ENCODE results near the gene PPFIA1.

PPFIA1 gene

GRCh38 chr11:70410276-70411205 lies 140.1 kb downstream of the PPFIA1 start:
- TF ChIP-seq, protein P1, sequence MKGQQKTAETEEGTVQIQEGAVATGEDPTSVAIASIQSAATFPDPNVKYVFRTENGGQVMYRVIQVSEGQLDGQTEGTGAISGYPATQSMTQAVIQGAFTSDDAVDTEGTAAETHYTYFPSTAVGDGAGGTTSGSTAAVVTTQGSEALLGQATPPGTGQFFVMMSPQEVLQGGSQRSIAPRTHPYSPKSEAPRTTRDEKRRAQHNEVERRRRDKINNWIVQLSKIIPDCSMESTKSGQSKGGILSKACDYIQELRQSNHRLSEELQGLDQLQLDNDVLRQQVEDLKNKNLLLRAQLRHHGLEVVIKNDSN (IDR thresholded peaks at IDR 0.05) = no peak
- no peak for TF ChIP-seq FOXM1 (IDR thresholded peaks at IDR 0.05; ENCODE audit: borderline replicate concordance, low read depth)
- no peak for TF ChIP-seq CREB1 (IDR thresholded peaks at IDR 0.05; ENCODE audit: low read depth)
- TF ChIP-seq, protein P2, sequence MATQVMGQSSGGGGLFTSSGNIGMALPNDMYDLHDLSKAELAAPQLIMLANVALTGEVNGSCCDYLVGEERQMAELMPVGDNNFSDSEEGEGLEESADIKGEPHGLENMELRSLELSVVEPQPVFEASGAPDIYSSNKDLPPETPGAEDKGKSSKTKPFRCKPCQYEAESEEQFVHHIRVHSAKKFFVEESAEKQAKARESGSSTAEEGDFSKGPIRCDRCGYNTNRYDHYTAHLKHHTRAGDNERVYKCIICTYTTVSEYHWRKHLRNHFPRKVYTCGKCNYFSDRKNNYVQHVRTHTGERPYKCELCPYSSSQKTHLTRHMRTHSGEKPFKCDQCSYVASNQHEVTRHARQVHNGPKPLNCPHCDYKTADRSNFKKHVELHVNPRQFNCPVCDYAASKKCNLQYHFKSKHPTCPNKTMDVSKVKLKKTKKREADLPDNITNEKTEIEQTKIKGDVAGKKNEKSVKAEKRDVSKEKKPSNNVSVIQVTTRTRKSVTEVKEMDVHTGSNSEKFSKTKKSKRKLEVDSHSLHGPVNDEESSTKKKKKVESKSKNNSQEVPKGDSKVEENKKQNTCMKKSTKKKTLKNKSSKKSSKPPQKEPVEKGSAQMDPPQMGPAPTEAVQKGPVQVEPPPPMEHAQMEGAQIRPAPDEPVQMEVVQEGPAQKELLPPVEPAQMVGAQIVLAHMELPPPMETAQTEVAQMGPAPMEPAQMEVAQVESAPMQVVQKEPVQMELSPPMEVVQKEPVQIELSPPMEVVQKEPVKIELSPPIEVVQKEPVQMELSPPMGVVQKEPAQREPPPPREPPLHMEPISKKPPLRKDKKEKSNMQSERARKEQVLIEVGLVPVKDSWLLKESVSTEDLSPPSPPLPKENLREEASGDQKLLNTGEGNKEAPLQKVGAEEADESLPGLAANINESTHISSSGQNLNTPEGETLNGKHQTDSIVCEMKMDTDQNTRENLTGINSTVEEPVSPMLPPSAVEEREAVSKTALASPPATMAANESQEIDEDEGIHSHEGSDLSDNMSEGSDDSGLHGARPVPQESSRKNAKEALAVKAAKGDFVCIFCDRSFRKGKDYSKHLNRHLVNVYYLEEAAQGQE (IDR thresholded peaks at IDR 0.05; ENCODE audit: low read depth) = no peak
- no peak for TF ChIP-seq MAX (IDR thresholded peaks at IDR 0.05)
- TF ChIP-seq YY1 (IDR thresholded peaks at IDR 0.05; ENCODE audit: low read depth) = no peak
- TF ChIP-seq CEBPB (IDR thresholded peaks at IDR 0.05) = no peak
- no peak for TF ChIP-seq TEAD4 (IDR thresholded peaks at IDR 0.05)
- no peak for TF ChIP-seq RAD21 (IDR thresholded peaks at IDR 0.05; ENCODE audit: low read depth)
- no peak for TF ChIP-seq ZBTB7A (IDR thresholded peaks at IDR 0.05; ENCODE audit: low read depth)
- TF ChIP-seq TAF1 (IDR thresholded peaks at IDR 0.05; ENCODE audit: low read depth) = no peak
- no peak for TF ChIP-seq EP300 (IDR thresholded peaks at IDR 0.05; ENCODE audit: borderline replicate concordance)
- TF ChIP-seq TCF12 (IDR thresholded peaks at IDR 0.05; ENCODE audit: low read depth) = no peak

GRCh38 chr11:70411713-70412452 lies 141.4 kb downstream of the PPFIA1 start:
- TF ChIP-seq MAX (IDR thresholded peaks at IDR 0.05) (no peak), ZBTB7A (IDR thresholded peaks at IDR 0.05; ENCODE audit: low read depth) (no peak), TAF1 (IDR thresholded peaks at IDR 0.05; ENCODE audit: low read depth) (no peak), EGR1 (IDR thresholded peaks at IDR 0.05) (no peak), FOXM1 (IDR thresholded peaks at IDR 0.05; ENCODE audit: borderline replicate concordance, low read depth) (no peak), TCF12 (IDR thresholded peaks at IDR 0.05; ENCODE audit: low read depth) (no peak), RAD21 (IDR thresholded peaks at IDR 0.05; ENCODE audit: low read depth) (no peak)
- TF ChIP-seq, protein P1 (IDR thresholded peaks at IDR 0.05) = no peak
- TF ChIP-seq, protein P2 (IDR thresholded peaks at IDR 0.05; ENCODE audit: low read depth) = no peak

DNA sequence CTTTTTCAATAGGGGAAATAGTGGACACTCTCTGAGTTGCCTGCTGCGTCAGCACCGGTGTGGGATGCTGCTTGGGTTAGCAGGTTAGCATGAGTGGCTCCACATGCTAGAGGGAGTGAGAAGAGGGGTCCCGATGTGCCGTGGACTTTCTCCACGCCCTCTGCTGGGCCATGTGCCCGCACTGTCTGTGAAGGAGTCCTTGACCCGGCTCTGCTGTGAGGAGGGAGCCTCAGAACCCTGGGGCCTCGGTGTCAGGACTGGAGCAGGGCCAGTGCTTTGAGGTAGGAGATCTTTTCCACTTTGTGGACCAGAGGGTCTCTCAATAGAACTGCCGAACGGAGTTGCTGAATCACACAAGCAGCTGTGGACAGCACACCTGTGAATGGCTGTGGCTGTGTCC lies 142.7 kb downstream of the PPFIA1 start:
- no peak for TF ChIP-seq TEAD4 (IDR thresholded peaks at IDR 0.05)
- TF ChIP-seq, protein P1 (IDR thresholded peaks at IDR 0.05) = no peak
- no peak for TF ChIP-seq MAX (IDR thresholded peaks at IDR 0.05)
- no peak for TF ChIP-seq EP300 (IDR thresholded peaks at IDR 0.05; ENCODE audit: borderline replicate concordance)
- TF ChIP-seq EGR1 (IDR thresholded peaks at IDR 0.05) = no peak
- no peak for TF ChIP-seq CEBPB (IDR thresholded peaks at IDR 0.05)
- TF ChIP-seq TAF1 (IDR thresholded peaks at IDR 0.05; ENCODE audit: low read depth) = no peak
- TF ChIP-seq CREB1 (IDR thresholded peaks at IDR 0.05; ENCODE audit: low read depth) = no peak

GRCh38 chr11:70414341-70415100 lies 144.0 kb downstream of the PPFIA1 start:
- TF ChIP-seq CREB1 (IDR thresholded peaks at IDR 0.05; ENCODE audit: low read depth) = no peak
- TF ChIP-seq YY1 (IDR thresholded peaks at IDR 0.05; ENCODE audit: low read depth) = no peak
- no peak for TF ChIP-seq EP300 (IDR thresholded peaks at IDR 0.05; ENCODE audit: borderline replicate concordance)
